Amygdala (tissue), 56 donors: ENCODE results near the gene CHST11.

Experiments used
- DNase-seq, 56 donors: peaks; one replicate each; lab custom pipeline; 2025; lab: John Stamatoyannopoulos, UW

Gene CHST11

GRCh38 chr12:104458694-104459367 is 2.1 kb downstream of the CHST11 start:
- DNase-seq = peak in 13 of 56 donors; percentile 5 to 54 (median 17)

GRCh38 chr12:104459368-104459909 is 2.7 kb downstream of the CHST11 start:
- no peak for DNase-seq

GRCh38 chr12:104460041-104460719 is 3.4 kb downstream of the CHST11 start:
- no peak for DNase-seq

GRCh38 chr12:104460973-104461698 is 4.4 kb downstream of the CHST11 start:
- DNase-seq = no peak

GRCh38 chr12:104462325-104462724 is 5.6 kb downstream of the CHST11 start:
- no peak for DNase-seq

GRCh38 chr12:104462931-104463339 is 6.2 kb downstream of the CHST11 start:
- DNase-seq = no peak

- DNase-seq = no peak
Measured at GRCh38 chr12:104463368-104463767, 6.6 kb downstream of the CHST11 start.

GRCh38 chr12:104464899-104465298 is 8.2 kb downstream of the CHST11 start:
- DNase-seq = no peak

GRCh38 chr12:104466709-104467345 is 10.1 kb downstream of the CHST11 start:
- DNase-seq = no peak

GRCh38 chr12:104467346-104467837 is 10.6 kb downstream of the CHST11 start:
- DNase-seq = no peak

GRCh38 chr12:104468371-104468770 is 11.6 kb downstream of the CHST11 start:
- no peak for DNase-seq

GRCh38 chr12:104469066-104469465 is 12.3 kb downstream of the CHST11 start:
- no peak for DNase-seq

- no peak for DNase-seq
Measured at GRCh38 chr12:104469523-104469922, 12.8 kb downstream of the CHST11 start.

- no peak for DNase-seq
Measured at GRCh38 chr12:104470521-104470920, 13.8 kb downstream of the CHST11 start.

GRCh38 chr12:104471336-104471735 is 14.6 kb downstream of the CHST11 start:
- no peak for DNase-seq

- no peak for DNase-seq
Measured at GRCh38 chr12:104472748-104473147, 16.0 kb downstream of the CHST11 start.

GRCh38 chr12:104473374-104473983 is 16.7 kb downstream of the CHST11 start:
- DNase-seq = no peak

GRCh38 chr12:104475271-104475670 is 18.5 kb downstream of the CHST11 start:
- no peak for DNase-seq

GRCh38 chr12:104477510-104478390 is 21.0 kb downstream of the CHST11 start:
- DNase-seq = no peak
